Endothelial cell of umbilical vein (primary cell): Measurements from ENCODE around the gene PFDN4. TPM values are rescaled to one million over a fixed set of nuclear protein-coding genes. Genes with fewer than 3 reads are reported as not detected.
"Not testable (repeated sequence)": the region's sequence is repeated elsewhere in the genome, so short reads cannot be mapped to it uniquely, and the experiment has no call there.

Source experiments
- BruUV-seq: library from RNA; stranded (reverse); fragments of 400-500 nt; replicated peaks from 2 replicates; lab custom pipeline; 2021; lab: Mats Ljungman, UMichigan
- CTCF ChIA-PET: fragments of 300-600, 350-600 bp; sonication (Branson Sonifier 250); formaldehyde crosslinking; loops from one replicate; lab custom pipeline; 2021; ENCODE audit warnings: antibody characterized with exemption, inconsistent platforms; lab: Charles Lee
- POLR2A ChIA-PET: fragments of 300-600, 350-600 bp; sonication (Branson Sonifier 250); formaldehyde crosslinking; loops from one replicate; lab custom pipeline; 2021; ENCODE audit warnings: antibody characterized with exemption, inconsistent platforms; lab: Charles Lee
- DNase-seq: peaks from one replicate; pipeline ENCODE4 v3.0.0-alpha.2; 2011; ENCODE audit warnings: low read depth, low spot score
- FAIRE-seq: peaks from 2 replicates; lab custom pipeline; 2011; peaks lifted over from hg19 to GRCh38; lab: Jason Lieb, UNC
- H2AFZ ChIP-seq: 2 replicates; pipeline ENCODE4 v1.6.0; 2012; ENCODE audit warnings: low read depth, low read length, control low read depth, inconsistent platforms
- H3K27ac ChIP-seq: 2 replicates; pipeline ENCODE4 v1.5.1; 2011; ENCODE audit warnings: low read depth, mild to moderate bottlenecking, control low read depth, low read length, moderate library complexity; ENCODE audit not compliant: insufficient read depth
- H3K27me3 ChIP-seq, 2 experiments: 2 replicates each; pipeline versions ENCODE4 v1.6.0 to v1.6.1; 2011; ENCODE audit warnings: low read length in 2 of 2, mixed read lengths in 1 of 2; ENCODE audit not compliant: control insufficient read depth in 2 of 2, insufficient read depth in 2 of 2
- H3K36me3 ChIP-seq, 2 experiments: 2 replicates in 1 of 2; 3 replicates in 1 of 2; pipeline ENCODE4 v1.5.1; 2011; ENCODE audit warnings: low read length in 2 of 2, mild to moderate bottlenecking in 1 of 2, moderate library complexity in 1 of 2; ENCODE audit not compliant: control insufficient read depth in 2 of 2, insufficient read depth in 2 of 2; ENCODE audit errors: extremely low read depth in 1 of 2
- H3K4me1 ChIP-seq: 3 replicates; pipeline ENCODE4 v1.5.1; 2011; ENCODE audit warnings: mild to moderate bottlenecking, low read length; ENCODE audit not compliant: control insufficient read depth, insufficient read depth; ENCODE audit errors: extremely low read depth
- H3K4me2 ChIP-seq: 2 replicates; pipeline ENCODE4 v1.6.1; 2011; ENCODE audit warnings: low read length, control low read depth, mixed read lengths; ENCODE audit not compliant: insufficient read depth
- H3K4me3 ChIP-seq, 3 experiments: fragments of 200-600 bp in 1 of 3; sonication (generic), shearing (Covaris generic) in 1 of 3; replicated peaks in 1 of 3; 2 replicates each; pipeline ENCODE4 v1.5.1; 2011 to 2016; ENCODE audit warnings: control low read depth in 3 of 3, low read length in 3 of 3, mild to moderate bottlenecking in 2 of 3, inconsistent platforms in 1 of 3, low read depth in 1 of 3, moderate library complexity in 1 of 3; ENCODE audit not compliant: insufficient read depth in 1 of 3
- H3K79me2 ChIP-seq: 2 replicates; pipeline ENCODE4 v1.6.0; 2012; ENCODE audit warnings: low read length, inconsistent platforms; ENCODE audit not compliant: control insufficient read depth, insufficient read depth
- H3K9ac ChIP-seq: replicated peaks from 2 replicates; pipeline ENCODE3; 2011; ENCODE audit warnings: low read length, control low read depth; ENCODE audit not compliant: insufficient read depth; ENCODE audit errors: extremely low read depth
- H3K9me1 ChIP-seq: replicated peaks from 3 replicates; pipeline ENCODE4 v1.6.0; 2011; ENCODE audit warnings: mild to moderate bottlenecking, low read length; ENCODE audit not compliant: control insufficient read depth, insufficient read depth; ENCODE audit errors: extremely low read depth
- H3K9me3 ChIP-seq: replicated peaks from 2 replicates; pipeline ENCODE4 v1.5.1; 2012; ENCODE audit warnings: low read length, inconsistent platforms; ENCODE audit not compliant: control insufficient read depth, insufficient read depth
- H4K20me1 ChIP-seq: replicated peaks from 2 replicates; pipeline ENCODE3; 2011; ENCODE audit warnings: mild to moderate bottlenecking, low read length; ENCODE audit not compliant: control insufficient read depth, insufficient read depth; ENCODE audit errors: extremely low read depth
- EZH2 ChIP-seq: IDR thresholded peaks from 2 replicates; pipeline ENCODE4 v1.6.1; 2012; ENCODE audit warnings: borderline replicate concordance, low read depth, mild to moderate bottlenecking, moderate library complexity, low read length, inconsistent platforms; ENCODE audit not compliant: severe bottlenecking
- FOS ChIP-seq: IDR thresholded peaks from 2 replicates; pipeline ENCODE4 v1.6.1; 2011; ENCODE audit warnings: mild to moderate bottlenecking, low read length, moderate library complexity, borderline replicate concordance; ENCODE audit not compliant: insufficient read depth
- GATA2 ChIP-seq: IDR thresholded peaks from 2 replicates; pipeline ENCODE4 v1.7.0; 2011; ENCODE audit warnings: low read depth, mild to moderate bottlenecking, moderate library complexity, mixed read lengths, low read length; ENCODE audit not compliant: insufficient read length, insufficient read depth
- JUN ChIP-seq: IDR thresholded peaks from 2 replicates; pipeline ENCODE4 v1.6.1; 2011; ENCODE audit warnings: borderline replicate concordance, low read depth; ENCODE audit not compliant: insufficient read length, insufficient read depth
- MYC ChIP-seq: IDR thresholded peaks from one replicate; pipeline ENCODE4 v1.6.1; 2011; ENCODE audit warnings: mild to moderate bottlenecking, low read depth, low read length
- POLR2A ChIP-seq: IDR thresholded peaks from 2 replicates; pipeline ENCODE4 v1.6.1; 2012; ENCODE audit warnings: low read depth, mild to moderate bottlenecking, control low read depth, low read length
- POLR2AphosphoS5 ChIP-seq: IDR thresholded peaks from 2 replicates; pipeline ENCODE4 v1.6.1; 2012; ENCODE audit warnings: low read depth, mild to moderate bottlenecking, control low read depth, low read length, moderate library complexity; ENCODE audit not compliant: insufficient read depth
- dilution Hi-C: fragments of 300-500 bp; cut with MboI; formaldehyde crosslinking; loops from one replicate; pipeline ENCODE4 v1.15.0; 2019; ENCODE audit warnings: low sequenced_read_pairs; ENCODE audit not compliant: extremely low pct_ligation_motif_present
- intact Hi-C: fragments of 100-400 bp; cut with micrococcal nuclease; formaldehyde crosslinking; loops from one replicate; pipeline ENCODE4 v1.10.0; 2022
- polyA plus RNA-seq, 4 experiments: library from polyadenylated mRNA; depleted of rRNA in 3 of 4; stranded (reverse) in 3 of 4; unstranded in 1 of 4; fragments of >200 nt; gene quantifications; 2 replicates each; pipeline versions ENCODE4 v1.2.1 to v1.2.3, GENCODE V29; 2011 to 2012; ENCODE audit warnings: missing spikeins in 1 of 4
- total RNA-seq: library from RNA; stranded (reverse); gene quantifications from 2 replicates; pipeline ENCODE4 v1.2.3, GENCODE V29; 2021
- TF ChIP-seq, protein P1 (sequence below), 2 donors: IDR thresholded peaks; 1 replicate in 1 of 2; 2 replicates in 1 of 2; pipeline ENCODE4 v1.5.1; 2011; ENCODE audit warnings: low read length in 2 of 2, mild to moderate bottlenecking in 2 of 2, moderate library complexity in 2 of 2, control low read depth in 1 of 2, inconsistent platforms in 1 of 2, low read depth in 1 of 2; ENCODE audit not compliant: insufficient read depth in 1 of 2; ENCODE audit errors: extremely low read depth in 1 of 2
- TF ChIP-seq, protein P2 (sequence below): IDR thresholded peaks from 2 replicates; pipeline ENCODE4 v1.6.1; 2011; ENCODE audit not compliant: insufficient read depth, insufficient read length

The PFDN4 gene
- total and polyA plus RNA-seq, 2 donors (not counting 3 experiments of a cell fraction or from before 2014, with no cell fraction given): 17.5 to 44.2 TPM

GRCh38 chr20:54223751-54224150 is 15.9 kb downstream of the PFDN4 start:
- no peaks in the 10 kb centered on the region for H3K79me2 ChIP-seq
- no peaks in the 10 kb centered on the region for H3K27me3 ChIP-seq
- no peak overlapping the region for H3K27ac ChIP-seq
- H3K9me1 ChIP-seq: no peaks in the 10 kb centered on the region
- no peak for TF ChIP-seq EZH2
- TF ChIP-seq, protein P1, sequence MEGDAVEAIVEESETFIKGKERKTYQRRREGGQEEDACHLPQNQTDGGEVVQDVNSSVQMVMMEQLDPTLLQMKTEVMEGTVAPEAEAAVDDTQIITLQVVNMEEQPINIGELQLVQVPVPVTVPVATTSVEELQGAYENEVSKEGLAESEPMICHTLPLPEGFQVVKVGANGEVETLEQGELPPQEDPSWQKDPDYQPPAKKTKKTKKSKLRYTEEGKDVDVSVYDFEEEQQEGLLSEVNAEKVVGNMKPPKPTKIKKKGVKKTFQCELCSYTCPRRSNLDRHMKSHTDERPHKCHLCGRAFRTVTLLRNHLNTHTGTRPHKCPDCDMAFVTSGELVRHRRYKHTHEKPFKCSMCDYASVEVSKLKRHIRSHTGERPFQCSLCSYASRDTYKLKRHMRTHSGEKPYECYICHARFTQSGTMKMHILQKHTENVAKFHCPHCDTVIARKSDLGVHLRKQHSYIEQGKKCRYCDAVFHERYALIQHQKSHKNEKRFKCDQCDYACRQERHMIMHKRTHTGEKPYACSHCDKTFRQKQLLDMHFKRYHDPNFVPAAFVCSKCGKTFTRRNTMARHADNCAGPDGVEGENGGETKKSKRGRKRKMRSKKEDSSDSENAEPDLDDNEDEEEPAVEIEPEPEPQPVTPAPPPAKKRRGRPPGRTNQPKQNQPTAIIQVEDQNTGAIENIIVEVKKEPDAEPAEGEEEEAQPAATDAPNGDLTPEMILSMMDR (IDR thresholded peaks at IDR 0.05; ENCODE audit: extremely low read depth in 1 of 2, insufficient read depth in 1 of 2, low read depth in 1 of 2, low read length in 2 of 2): no peak
- TF ChIP-seq POLR2AphosphoS5: no peak
- no peak for TF ChIP-seq POLR2A
- TF ChIP-seq JUN: no peak
- TF ChIP-seq, protein P2, sequence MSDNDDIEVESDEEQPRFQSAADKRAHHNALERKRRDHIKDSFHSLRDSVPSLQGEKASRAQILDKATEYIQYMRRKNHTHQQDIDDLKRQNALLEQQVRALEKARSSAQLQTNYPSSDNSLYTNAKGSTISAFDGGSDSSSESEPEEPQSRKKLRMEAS: no peak
- TF ChIP-seq GATA2: no peak
- TF ChIP-seq FOS: no peak
- no peak for TF ChIP-seq MYC
- H3K9ac ChIP-seq: no peak overlapping the region
- no peak overlapping the region for H3K4me2 ChIP-seq
- no TSS peak for BruUV-seq
- dilution Hi-C loops: no loop called here
- H3K36me3 ChIP-seq: no peaks in the 10 kb centered on the region
- CTCF ChIA-PET: interaction anchor here (3.4 kb wide), 1 partner anchor 424 kb away, joined by 15 read pairs; no protein-coding TSS in a partner anchor
- H4K20me1 ChIP-seq: no peaks in the 10 kb centered on the region
- no peak overlapping the region for H3K4me3 ChIP-seq
- intact Hi-C loops: no loop called here
- peaks cover 6% of the 10 kb centered on the region for H3K4me1 ChIP-seq
- POLR2A ChIA-PET: no interaction called here
- no peak overlapping the region for H2AFZ ChIP-seq
- no peak for FAIRE-seq
- no peaks in the 10 kb centered on the region for H3K9me3 ChIP-seq
- DNase-seq: no peak

DNA sequence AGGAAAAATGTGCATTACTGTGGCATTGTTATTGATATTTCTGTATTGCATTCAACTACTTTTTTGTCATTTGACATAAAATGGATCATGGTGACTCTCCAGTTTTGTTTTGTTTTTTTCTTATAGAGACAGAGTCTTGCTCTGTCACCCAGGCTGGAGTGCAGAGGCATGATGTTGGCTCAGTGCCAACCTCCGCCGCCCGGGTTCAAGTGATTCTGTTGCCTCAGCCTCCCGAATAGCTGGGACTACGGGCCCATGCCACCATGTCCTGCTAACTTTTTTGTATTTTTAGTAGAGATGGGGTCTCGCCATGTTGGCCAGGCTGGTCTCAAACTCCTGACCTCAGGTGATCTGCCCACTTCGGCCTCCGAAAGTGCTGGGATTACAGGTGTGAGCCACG is 16.8 kb downstream of the PFDN4 start:
- H3K9me3 ChIP-seq, H3K27me3 ChIP-seq, dilution Hi-C loops, FAIRE-seq, H3K9me1 ChIP-seq, H3K4me1 ChIP-seq, H3K27ac ChIP-seq, H3K4me3 ChIP-seq, H4K20me1 ChIP-seq, BruUV-seq, POLR2A ChIA-PET, H3K9ac ChIP-seq, DNase-seq, H3K4me2 ChIP-seq, H3K36me3 ChIP-seq, intact Hi-C loops, H3K79me2 ChIP-seq, H2AFZ ChIP-seq: not testable (repeated sequence)
- CTCF ChIA-PET: interaction anchor here (3.4 kb wide), 1 partner anchor 423 kb away, joined by 15 read pairs; no protein-coding TSS in a partner anchor
